ENCODE measurements around the gene PGAP6.
"Not testable (repeated sequence)": the region's sequence is repeated elsewhere in the genome, so short reads cannot be mapped to it uniquely, and the experiment has no call there.

Gene PGAP6

GRCh38 chr16:348495-348894 lies 33.3 kb downstream of the PGAP6 start:
- DNase-seq: not testable (repeated sequence)

GRCh38 chr16:347203-347602 lies 34.6 kb downstream of the PGAP6 start:
- no peak for DNase-seq

- DNase-seq: no peak
These were observed 35.2 kb downstream of the PGAP6 start for GRCh38 chr16:346587-346986.

DNA sequence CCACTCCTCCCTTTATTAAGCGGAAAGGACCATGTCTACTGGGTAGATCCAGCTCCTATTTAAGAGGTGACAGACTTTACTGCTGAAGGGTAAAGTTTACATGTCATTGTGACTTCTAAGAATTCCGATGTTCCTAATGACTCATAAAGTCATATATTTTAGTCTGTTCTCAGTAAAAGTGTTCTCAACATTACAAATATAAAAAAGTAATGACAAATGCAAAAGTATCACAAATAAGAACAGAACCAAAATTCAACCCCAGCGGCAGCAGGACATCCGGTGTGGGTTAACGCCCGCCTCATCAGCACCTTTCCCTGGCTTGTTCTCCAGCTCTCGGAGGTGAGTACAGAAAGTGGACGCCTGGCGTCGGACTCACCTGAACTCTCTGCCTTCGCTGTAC lies 36.0 kb downstream of the PGAP6 start:
- DNase-seq: no peak

DNA sequence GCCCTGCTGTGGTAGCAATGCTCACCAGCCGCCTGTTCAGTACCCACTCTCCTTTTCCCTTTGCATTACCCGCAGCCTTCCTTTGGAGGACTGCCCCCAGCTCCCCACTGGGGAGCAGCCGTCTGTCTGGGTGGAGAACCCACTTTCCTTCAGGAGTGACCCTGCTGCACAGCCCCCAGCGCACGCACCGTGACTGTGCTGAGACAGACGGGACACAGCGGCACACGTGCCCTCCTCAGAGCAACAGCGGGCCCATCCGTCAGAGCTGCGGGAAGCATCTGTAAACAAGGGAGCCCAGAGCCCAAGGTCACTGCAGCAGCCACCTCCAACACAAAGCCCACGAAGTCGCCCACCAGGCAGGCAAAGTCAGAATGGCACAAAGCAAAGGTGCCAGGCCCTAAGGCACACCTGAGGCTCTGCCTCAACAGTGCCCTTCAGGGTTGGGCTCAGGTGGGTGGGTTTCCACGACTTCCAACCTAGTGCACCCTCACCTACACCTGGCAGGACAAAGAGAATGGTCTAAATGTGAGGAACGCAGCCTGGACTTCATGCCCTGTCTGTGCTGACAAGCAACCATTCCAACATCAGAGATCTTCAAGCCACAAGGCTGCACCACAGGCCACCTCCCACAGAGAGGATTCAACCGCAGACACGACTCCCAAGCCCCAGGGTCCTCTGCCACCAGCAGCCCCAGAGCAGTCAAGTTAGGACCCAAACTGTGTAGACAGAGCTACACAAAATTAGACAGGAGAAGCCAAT lies 39.1 kb downstream of the PGAP6 start:
- DNase-seq: no peak

- not testable (repeated sequence) for DNase-seq
These were observed 39.8 kb downstream of the PGAP6 start for GRCh38 chr16:341974-342336.

GRCh38 chr16:341095-341973 lies 40.4 kb downstream of the PGAP6 start:
- not testable (repeated sequence) for DNase-seq

DNA sequence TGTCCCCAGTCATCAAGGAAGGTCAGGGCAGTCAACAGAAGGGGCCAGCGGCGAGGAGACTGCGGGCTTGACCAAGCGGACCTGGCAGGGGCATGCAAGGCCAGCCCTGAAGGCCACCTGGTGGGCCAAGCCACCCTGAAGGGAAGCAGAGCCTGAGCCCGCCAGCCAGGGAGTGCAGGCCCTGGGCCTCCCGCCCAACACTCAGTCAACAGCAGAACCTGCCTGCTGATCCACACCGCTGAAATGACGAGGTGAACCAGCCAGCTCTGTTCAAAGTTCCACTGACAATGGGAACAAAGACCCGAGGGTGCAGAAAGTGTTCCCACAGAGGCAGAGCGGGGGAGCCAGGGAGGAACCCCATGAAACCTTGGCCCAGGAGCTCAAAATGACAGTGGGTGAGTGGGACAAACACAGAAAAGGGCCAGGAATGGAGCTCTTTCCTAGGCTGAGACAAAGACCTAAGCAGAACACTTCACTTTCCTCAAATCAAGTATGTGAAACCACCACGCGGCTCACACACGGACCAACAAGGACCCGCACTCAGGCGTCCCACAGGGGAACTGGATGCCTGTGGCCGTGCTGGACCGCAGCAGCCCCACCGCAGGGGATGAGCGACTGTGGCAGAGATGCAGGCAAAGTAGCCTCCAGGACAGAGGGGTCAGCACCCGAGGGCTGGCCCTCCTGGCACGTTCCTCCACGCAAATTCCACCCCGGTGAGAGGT lies 41.2 kb downstream of the PGAP6 start:
- no peak for DNase-seq

DNA sequence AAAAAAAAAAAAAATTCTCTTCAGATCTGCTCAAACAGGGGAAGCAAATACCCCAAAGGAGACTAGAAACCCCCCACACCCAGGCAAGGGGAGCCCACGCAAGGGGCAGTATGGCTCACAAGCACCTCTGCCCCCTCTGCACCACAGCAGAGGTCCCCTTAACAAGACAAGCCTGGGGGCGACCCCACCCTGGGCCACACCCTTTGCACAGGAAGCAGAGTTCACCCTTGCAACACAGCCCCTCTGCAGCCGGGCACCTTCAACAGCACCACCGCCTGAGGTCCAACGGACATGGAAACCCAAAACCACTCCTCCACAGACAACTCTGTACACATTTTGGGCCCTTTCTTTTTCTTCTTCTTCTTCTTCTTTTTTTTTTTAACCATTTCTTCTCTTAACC lies 42.1 kb downstream of the PGAP6 start:
- DNase-seq: no peak

DNA sequence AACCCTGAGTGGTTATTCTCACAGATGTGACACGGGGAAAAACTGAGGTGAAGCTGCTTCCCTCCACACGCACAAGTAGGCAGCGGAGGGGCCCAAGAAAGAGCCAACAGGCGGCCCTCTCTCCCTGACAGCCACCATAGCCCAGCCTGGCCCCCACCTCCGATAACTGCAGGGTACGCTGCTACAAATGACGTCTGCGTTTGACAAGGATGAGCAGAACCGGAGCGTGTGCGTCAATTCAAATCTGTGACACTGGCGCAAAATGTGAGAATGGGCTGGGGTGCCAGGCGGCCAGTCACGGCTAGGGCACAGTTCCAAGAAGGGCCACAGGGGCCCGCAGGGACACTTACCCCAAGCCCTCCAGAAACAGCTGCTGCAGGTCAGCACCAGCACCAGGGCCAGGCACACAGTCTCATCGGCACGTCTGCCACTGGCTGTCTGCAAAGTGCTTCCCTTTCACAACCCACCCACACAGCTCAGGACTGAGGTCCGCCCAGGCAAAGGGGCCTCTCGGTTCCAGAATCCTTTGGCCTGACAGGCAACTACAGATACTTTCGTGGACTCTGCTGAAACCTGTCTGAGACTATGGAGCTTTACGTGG lies 43.7 kb downstream of the PGAP6 start:
- no peak for DNase-seq

GRCh38 chr16:337437-337836 lies 44.3 kb downstream of the PGAP6 start:
- DNase-seq: no peak

DNA sequence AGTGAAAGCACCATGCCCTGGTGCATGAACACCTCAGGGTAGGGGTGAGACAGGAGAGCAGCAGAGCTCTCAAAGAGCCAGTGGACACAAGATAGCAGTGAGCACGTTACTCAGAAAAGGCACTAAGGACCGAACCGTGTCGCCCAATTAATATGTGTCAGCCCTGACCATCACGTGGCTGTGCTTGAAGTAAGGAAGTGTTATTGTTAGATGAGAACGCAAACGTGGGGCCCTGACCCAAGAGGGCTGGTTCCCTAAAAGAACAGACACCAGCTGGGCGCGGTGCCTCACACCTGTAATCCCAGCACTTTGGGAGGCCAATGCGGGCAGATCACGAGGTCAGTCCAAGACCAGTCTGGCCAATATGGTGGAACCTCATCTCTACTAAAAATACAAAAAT lies 45.5 kb downstream of the PGAP6 start:
- no peak for DNase-seq

DNA sequence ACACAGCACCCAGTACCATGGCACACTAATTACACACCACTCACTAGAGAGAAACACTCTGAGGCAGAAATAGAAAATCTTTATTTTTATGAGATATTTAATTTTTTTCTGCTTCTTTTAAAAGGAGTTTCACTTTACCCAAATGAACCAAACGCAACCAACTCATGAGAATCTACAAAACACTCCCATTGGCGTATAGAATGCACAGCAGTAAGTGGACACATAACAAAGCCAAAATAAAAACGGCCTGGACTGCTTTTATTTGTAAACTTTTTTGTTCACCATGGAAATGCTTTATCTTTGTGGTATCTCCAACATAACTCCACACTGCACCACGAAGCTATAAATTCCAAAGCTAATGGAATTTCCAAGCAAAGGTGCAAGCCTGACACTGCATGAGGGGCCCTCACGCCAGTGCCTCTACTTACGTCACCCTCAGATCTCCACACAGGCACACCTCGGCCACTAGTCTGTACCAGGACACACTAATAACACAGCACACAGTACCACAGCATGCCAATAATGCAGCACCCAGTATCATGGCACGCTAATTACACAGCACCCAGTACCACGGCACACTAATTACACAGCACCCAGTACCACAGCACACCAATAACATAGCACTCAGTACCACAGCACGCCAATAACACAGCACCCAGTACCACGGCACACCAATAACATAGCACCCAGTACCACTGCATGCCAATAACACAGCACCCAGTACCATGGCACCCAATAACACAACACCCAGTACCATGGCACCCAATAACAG lies 46.7 kb downstream of the PGAP6 start:
- DNase-seq: not testable (repeated sequence)

GRCh38 chr16:334164-334832 lies 47.5 kb downstream of the PGAP6 start:
- DNase-seq: not testable (repeated sequence)

GRCh38 chr16:333406-334094 lies 48.2 kb downstream of the PGAP6 start:
- no peak for DNase-seq

DNA sequence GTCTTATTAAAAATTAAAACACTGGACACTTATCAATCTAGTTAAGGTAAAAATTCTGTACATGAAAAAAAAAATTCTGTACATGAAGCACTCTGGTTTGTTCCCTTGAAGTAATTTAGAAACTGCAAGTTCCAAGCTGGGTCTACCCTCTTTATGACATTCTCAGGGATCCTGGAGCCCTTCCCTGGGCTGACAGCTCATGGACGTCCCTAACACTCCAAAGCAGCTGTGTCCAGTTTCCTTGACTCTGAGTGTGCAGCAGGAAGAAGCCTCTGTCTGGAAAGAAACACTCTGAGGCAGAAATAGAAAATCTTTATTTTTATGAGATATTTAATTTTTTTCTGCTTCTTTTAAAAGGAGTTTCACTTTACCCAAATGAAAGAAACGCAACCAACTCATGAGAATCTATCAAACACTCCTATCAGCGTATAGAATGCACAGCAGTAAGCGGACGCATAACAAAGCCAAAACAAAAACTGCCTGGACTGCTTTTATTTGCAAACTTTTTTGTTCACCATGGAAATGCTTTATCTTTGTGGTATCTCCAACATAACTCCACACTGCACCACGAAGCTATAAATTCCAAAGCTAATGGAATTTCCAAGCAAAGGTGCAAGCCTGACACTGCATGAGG lies 50.5 kb downstream of the PGAP6 start:
- not testable (repeated sequence) for DNase-seq

GRCh38 chr16:330741-331140 lies 51.0 kb downstream of the PGAP6 start:
- DNase-seq: no peak

DNA sequence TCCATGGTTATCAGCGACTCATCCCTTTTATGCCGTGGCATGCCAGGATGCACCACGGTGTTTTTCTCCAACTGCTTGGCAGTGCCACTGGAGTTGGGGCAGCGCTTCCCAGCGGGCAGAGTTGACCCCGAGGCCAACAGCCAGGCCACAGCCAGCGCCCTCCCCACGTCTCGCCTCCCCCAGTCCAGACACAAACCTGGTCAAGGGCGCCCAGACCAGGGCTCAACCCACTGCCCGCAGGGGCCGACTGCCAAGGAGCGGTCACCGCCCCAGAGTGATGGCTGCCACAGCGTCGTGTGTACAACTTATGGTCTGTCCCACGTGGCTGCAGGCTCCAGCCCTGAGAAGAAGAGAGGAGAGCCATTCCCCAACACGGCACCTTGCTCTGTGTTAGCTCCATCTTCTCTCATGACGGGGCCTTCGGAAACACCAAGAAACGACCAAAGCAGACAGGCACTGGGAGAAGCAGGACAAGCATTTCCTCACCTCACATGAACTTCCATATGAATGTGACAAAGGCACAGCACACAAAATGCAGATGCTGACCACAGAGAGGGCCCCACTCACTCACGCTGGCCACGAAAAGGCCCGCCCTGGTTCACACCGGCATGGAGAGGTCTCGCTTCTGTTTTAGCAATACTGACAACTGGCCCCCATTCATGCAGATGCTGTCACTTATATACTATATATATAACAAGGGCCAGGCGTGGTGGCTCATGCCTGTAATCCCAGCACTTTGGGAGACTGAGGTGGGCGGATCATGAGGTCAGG lies 56.2 kb downstream of the PGAP6 start:
- DNase-seq: no peak

- DNase-seq: peak; percentile 80
These were observed 57.1 kb downstream of the PGAP6 start for GRCh38 chr16:324451-325334.

All from activated T-cell treated with anti-CD3 and anti-CD28 coated beads, Interleukin-2, amount 50 U/mL, for 1 hour (primary cell).